HepG2 (cell line): ENCODE measurements around the gene CTNNA2.

ENCODE experiments used
- ADNP ChIP-seq: sonication (generic); formaldehyde crosslinking; IDR thresholded peaks from 2 replicates; pipeline ENCODE4 v1.4.0; 2020; ENCODE audit warnings: missing genetic modification reagents
- CHD2 ChIP-seq: IDR thresholded peaks from 2 replicates; pipeline ENCODE4 v1.6.1; 2011; ENCODE audit warnings: low read depth, low read length, improper control_type of control experiment
- EP300 ChIP-seq, 3 experiments: sonication (generic) in 1 of 3; formaldehyde crosslinking in 1 of 3; IDR thresholded peaks; 2 replicates each; pipeline versions ENCODE4 v1.5.1 to v1.6.1; 2011 to 2020; ENCODE audit warnings: low read depth in 2 of 3, low read length in 2 of 3, borderline replicate concordance in 1 of 3, improper control_type of control experiment in 1 of 3, mild to moderate bottlenecking in 1 of 3, missing genetic modification reagents in 1 of 3, moderate library complexity in 1 of 3
- HOMEZ ChIP-seq: IDR thresholded peaks from 2 replicates; pipeline ENCODE4 v1.6.1; 2016; ENCODE audit warnings: low read depth
- NCOA1 ChIP-seq: sonication (generic); formaldehyde crosslinking; IDR thresholded peaks from 2 replicates; pipeline ENCODE4 v1.9.0; 2021; ENCODE audit warnings: missing genetic modification reagents
- RELA ChIP-seq: sonication (generic); formaldehyde crosslinking; IDR thresholded peaks from 2 replicates; pipeline ENCODE4 v1.4.0; 2020; ENCODE audit warnings: missing genetic modification reagents
- SKI ChIP-seq: fragments of 450-650 bp; IDR thresholded peaks from one replicate; pipeline ENCODE4 v1.6.1; 2018; ENCODE audit warnings: mild to moderate bottlenecking; ENCODE audit not compliant: partially characterized antibody
- TBX2 ChIP-seq: sonication (generic); formaldehyde crosslinking; IDR thresholded peaks from 2 replicates; pipeline ENCODE4 v1.5.0; 2020; ENCODE audit warnings: missing genetic modification reagents, mild to moderate bottlenecking, borderline replicate concordance
- ZNF777 ChIP-seq: sonication (generic); formaldehyde crosslinking; IDR thresholded peaks from 2 replicates; pipeline ENCODE4 v1.4.0; 2020; ENCODE audit warnings: missing genetic modification reagents
- TF ChIP-seq, protein P1 (sequence below): IDR thresholded peaks from 2 replicates; pipeline ENCODE4 v1.6.1; 2016; ENCODE audit warnings: low read depth, missing genetic modification reagents, missing compliant biosample characterization
- TF ChIP-seq, protein P2 (sequence below): sonication (generic); formaldehyde crosslinking; IDR thresholded peaks from 2 replicates; pipeline ENCODE4 v1.8.0; 2022; ENCODE audit warnings: mild to moderate bottlenecking, missing genetic modification reagents

- TF ChIP-seq RELA = no peak
- no peak for TF ChIP-seq EP300 (IDR thresholded peaks at IDR 0.05; ENCODE audit: low read depth in 2 of 2, low read length in 2 of 2)
- TF ChIP-seq EP300 (CRISPR knock-in tag; IDR thresholded peaks at IDR 0.05; ENCODE audit: borderline replicate concordance) = no peak
- no peak for TF ChIP-seq HOMEZ (CRISPR knock-in tag)
- TF ChIP-seq, protein P1, sequence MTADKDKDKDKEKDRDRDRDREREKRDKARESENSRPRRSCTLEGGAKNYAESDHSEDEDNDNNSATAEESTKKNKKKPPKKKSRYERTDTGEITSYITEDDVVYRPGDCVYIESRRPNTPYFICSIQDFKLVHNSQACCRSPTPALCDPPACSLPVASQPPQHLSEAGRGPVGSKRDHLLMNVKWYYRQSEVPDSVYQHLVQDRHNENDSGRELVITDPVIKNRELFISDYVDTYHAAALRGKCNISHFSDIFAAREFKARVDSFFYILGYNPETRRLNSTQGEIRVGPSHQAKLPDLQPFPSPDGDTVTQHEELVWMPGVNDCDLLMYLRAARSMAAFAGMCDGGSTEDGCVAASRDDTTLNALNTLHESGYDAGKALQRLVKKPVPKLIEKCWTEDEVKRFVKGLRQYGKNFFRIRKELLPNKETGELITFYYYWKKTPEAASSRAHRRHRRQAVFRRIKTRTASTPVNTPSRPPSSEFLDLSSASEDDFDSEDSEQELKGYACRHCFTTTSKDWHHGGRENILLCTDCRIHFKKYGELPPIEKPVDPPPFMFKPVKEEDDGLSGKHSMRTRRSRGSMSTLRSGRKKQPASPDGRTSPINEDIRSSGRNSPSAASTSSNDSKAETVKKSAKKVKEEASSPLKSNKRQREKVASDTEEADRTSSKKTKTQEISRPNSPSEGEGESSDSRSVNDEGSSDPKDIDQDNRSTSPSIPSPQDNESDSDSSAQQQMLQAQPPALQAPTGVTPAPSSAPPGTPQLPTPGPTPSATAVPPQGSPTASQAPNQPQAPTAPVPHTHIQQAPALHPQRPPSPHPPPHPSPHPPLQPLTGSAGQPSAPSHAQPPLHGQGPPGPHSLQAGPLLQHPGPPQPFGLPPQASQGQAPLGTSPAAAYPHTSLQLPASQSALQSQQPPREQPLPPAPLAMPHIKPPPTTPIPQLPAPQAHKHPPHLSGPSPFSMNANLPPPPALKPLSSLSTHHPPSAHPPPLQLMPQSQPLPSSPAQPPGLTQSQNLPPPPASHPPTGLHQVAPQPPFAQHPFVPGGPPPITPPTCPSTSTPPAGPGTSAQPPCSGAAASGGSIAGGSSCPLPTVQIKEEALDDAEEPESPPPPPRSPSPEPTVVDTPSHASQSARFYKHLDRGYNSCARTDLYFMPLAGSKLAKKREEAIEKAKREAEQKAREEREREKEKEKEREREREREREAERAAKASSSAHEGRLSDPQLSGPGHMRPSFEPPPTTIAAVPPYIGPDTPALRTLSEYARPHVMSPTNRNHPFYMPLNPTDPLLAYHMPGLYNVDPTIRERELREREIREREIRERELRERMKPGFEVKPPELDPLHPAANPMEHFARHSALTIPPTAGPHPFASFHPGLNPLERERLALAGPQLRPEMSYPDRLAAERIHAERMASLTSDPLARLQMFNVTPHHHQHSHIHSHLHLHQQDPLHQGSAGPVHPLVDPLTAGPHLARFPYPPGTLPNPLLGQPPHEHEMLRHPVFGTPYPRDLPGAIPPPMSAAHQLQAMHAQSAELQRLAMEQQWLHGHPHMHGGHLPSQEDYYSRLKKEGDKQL (CRISPR knock-in tag) = no peak
- no peak for TF ChIP-seq CHD2
- TF ChIP-seq NCOA1 (CRISPR knock-in tag) = no peak
- no peak for TF ChIP-seq TBX2
- no peak for TF ChIP-seq SKI
- no peak for TF ChIP-seq ADNP (CRISPR knock-in tag)
- TF ChIP-seq ZNF777 (CRISPR knock-in tag) = no peak
- TF ChIP-seq, protein P2, sequence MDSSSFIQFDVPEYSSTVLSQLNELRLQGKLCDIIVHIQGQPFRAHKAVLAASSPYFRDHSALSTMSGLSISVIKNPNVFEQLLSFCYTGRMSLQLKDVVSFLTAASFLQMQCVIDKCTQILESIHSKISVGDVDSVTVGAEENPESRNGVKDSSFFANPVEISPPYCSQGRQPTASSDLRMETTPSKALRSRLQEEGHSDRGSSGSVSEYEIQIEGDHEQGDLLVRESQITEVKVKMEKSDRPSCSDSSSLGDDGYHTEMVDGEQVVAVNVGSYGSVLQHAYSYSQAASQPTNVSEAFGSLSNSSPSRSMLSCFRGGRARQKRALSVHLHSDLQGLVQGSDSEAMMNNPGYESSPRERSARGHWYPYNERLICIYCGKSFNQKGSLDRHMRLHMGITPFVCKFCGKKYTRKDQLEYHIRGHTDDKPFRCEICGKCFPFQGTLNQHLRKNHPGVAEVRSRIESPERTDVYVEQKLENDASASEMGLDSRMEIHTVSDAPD = no peak
These were observed 1006.3 kb downstream of the CTNNA2 start for GRCh38 chr2:80519121-80519643.
